ENCODE data around the gene MOK.

DNA sequence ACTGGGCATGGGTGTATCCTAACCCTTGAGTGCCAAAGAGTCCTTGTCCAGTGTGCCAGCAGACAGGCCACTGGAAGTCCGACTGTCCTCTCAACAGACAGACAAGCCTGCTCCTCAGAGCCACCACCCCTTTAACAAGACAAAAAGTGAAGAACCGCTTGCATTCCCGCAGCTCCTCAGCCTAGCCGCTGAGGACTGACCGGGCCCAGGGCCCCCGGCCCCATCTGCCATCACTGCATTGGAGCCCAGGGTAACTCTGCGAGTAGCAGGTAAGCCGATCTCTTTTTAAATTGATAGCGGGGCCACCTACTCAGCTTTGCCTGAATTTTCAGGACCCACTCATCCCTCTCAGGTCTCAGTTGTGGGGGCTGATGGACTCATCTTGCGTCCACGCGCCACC, 68.9 kb downstream of the MOK start:
- no peak for TF ChIP-seq CTCF (IDR thresholded peaks at IDR 0.05; ENCODE audit: insufficient read depth, low read length, poor library complexity, severe bottlenecking)
- TF ChIP-seq EZH2phosphoT487 (conservative IDR thresholded peaks at IDR 0.05; ENCODE audit: low read length) = no peak

All from SU-DHL-6 (cell line).